Activated CD4-positive, alpha-beta T cell treated with anti-CD3 and anti-CD28 coated beads, Interleukin-2, amount 10 ng/mL, durations not matched to agents 24 days and 14 days (primary cell): Measurements from ENCODE around the gene PHACTR2. TPM values are rescaled to one million over a fixed set of nuclear protein-coding genes. Genes with fewer than 3 reads are reported as not detected.

ENCODE experiments used
- DNase-seq: peaks from one replicate; pipeline ENCODE4 v3.0.0; 2022
- H3K27ac Mint-ChIP-seq: one replicate; pipeline ENCODE4 v1.8.0; 2022; ENCODE audit warnings: mild to moderate bottlenecking, mixed read lengths
- H3K27me3 Mint-ChIP-seq: one replicate; pipeline ENCODE4 v1.8.0; 2022; ENCODE audit warnings: mixed read lengths
- H3K36me3 Mint-ChIP-seq: one replicate; pipeline ENCODE4 v1.8.0; 2022; ENCODE audit warnings: low read depth, mild to moderate bottlenecking, mixed read lengths
- H3K4me1 Mint-ChIP-seq: one replicate; pipeline ENCODE4 v1.8.0; 2021; ENCODE audit warnings: mixed read lengths
- H3K4me3 Mint-ChIP-seq: one replicate; pipeline ENCODE4 v1.8.0; 2022; ENCODE audit warnings: mild to moderate bottlenecking, moderate library complexity, mixed read lengths
- H3K9me3 Mint-ChIP-seq: one replicate; pipeline ENCODE4 v1.8.0; 2021; ENCODE audit warnings: mixed read lengths
- intact Hi-C: fragments of 100-400 bp; cut with micrococcal nuclease; formaldehyde crosslinking; loops from one replicate; pipeline ENCODE4 v1.15.1; 2023
- total RNA-seq: library from RNA; stranded (reverse); gene quantifications from 2 replicates; pipeline ENCODE4 v1.2.3, GENCODE V29; 2022

The PHACTR2 gene
- total RNA-seq, 1 donor from 2014 or later = 53.8 TPM

DNA sequence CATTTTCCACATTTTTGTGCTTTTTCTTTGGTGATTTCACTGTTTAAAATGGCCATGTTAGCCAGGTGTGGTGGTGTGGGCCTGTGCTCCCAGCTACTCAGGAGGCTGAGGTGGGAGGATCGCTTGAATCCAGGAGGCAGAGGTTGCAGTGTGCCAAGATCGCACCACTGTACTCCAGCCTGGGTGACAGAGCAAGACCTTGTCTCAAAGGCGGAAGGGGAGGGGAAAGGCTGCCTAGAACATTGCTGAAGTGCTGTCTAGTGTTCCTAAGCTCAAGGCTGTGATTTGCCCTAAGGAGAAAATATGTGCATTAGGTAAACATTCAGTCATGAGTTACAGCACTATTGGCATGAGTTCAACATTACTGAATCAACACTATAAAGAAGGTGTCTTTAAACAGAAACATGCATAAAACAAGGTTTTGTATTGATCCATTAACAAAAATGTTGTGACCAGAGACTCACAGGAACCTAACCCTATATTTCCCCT is 200.6 kb downstream of the PHACTR2 start:
- Mint-ChIP-seq H3K27ac (peak overlapping the region; percentile 31), H3K4me1 (peaks cover 2% of the 10 kb centered on the region), H3K36me3 (peaks cover 5% of the 10 kb centered on the region), H3K4me3 (no peak overlapping the region), H3K27me3 (peaks cover 1% of the 10 kb centered on the region), H3K9me3 (peaks cover 12% of the 10 kb centered on the region)
- intact Hi-C loops = no loop called here
- no peak for DNase-seq

DNA sequence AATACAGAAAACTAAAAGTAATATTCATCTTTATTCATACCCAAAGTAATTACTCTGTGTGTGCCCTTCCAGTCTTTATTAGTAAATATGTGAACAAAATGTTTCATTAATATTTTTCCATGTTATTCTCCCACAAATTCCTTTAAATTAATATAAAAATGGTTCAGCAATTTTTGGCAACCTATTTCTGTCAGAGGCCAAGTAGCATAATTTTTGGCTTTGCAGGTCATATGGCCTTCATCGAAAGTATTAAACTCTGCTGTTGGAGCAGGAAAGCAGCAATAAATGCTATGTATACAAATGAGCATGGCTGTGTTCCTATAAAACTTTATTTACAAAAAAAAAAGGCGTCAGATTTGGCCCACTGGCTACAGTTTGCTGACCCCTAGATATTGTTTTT is 202.6 kb downstream of the PHACTR2 start:
- H3K36me3 Mint-ChIP-seq = no peaks in the 10 kb centered on the region
- peaks cover 5% of the 10 kb centered on the region for H3K9me3 Mint-ChIP-seq
- no peak overlapping the region for H3K4me3 Mint-ChIP-seq
- intact Hi-C loops = no loop called here
- H3K4me1 Mint-ChIP-seq = peaks cover 2% of the 10 kb centered on the region
- DNase-seq = no peak
- no peak overlapping the region for H3K27ac Mint-ChIP-seq
- H3K27me3 Mint-ChIP-seq = peaks cover 3% of the 10 kb centered on the region

Other genes starting within 250 kb of the PHACTR2 start
- gene ADAT2, start 227.3 kb upstream of the PHACTR2 start, total RNA-seq = 46.0 and 47.7 TPM in 2 replicates
- 26.0 and 28.5 TPM in 2 replicates for gene PEX3, start 227.2 kb upstream of the PHACTR2 start, total RNA-seq
- 14.4 and 16.1 TPM in 2 replicates for gene FUCA2, start 166.2 kb upstream of the PHACTR2 start, total RNA-seq
- 61.3 and 63.8 TPM in 2 replicates for gene LTV1, start 165.4 kb downstream of the PHACTR2 start, total RNA-seq
- not detected in 2 replicates for gene ZC2HC1B, start 186.5 kb downstream of the PHACTR2 start, total RNA-seq